Pulmonary artery endothelial cell (primary cell): ENCODE measurements around the gene LRRC8D. TPM values are rescaled to one million over a fixed set of nuclear protein-coding genes. Genes with fewer than 3 reads are reported as not detected.

Experiments
- DNase-seq: peaks from one replicate; pipeline ENCODE4 v3.0.0-alpha.2; 2011; ENCODE audit warnings: low read depth, low spot score
- total RNA-seq: library from RNA; depleted of rRNA; stranded (reverse); fragments of >200 nt; gene quantifications from 2 replicates; pipeline ENCODE4 v1.2.3, GENCODE V29; 2014

The LRRC8D gene
- total RNA-seq, 1 donor from 2014 or later = 26.4 TPM

- DNase-seq = no peak
These were observed 117.6 kb downstream of the LRRC8D start for GRCh38 chr1:89938171-89939055.

DNA sequence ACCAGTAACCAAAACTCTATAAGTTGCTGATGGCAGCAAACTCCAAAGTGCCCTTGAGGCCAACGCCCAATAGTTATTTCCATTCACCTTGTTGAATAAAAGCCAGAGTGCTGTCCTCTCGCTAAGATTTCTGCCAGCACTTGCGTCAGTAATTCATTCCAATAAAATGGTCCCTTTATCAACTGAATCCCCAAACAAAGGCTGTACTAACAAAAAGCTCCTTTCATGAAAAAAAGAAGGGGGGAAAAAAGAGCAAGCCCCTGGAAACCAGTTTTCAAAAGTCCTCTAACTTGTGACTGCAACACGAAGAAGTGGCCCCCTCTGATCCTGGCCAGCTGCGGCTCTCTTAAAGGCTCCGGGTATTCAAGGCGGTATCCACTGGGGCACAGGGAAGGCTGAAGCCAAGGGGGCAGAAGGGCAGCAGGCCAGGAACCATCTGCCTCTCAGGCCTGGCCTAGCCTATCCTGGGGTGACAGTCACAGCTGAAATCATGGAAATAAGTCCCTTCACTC lies 118.3 kb downstream of the LRRC8D start:
- no peak for DNase-seq

DNA sequence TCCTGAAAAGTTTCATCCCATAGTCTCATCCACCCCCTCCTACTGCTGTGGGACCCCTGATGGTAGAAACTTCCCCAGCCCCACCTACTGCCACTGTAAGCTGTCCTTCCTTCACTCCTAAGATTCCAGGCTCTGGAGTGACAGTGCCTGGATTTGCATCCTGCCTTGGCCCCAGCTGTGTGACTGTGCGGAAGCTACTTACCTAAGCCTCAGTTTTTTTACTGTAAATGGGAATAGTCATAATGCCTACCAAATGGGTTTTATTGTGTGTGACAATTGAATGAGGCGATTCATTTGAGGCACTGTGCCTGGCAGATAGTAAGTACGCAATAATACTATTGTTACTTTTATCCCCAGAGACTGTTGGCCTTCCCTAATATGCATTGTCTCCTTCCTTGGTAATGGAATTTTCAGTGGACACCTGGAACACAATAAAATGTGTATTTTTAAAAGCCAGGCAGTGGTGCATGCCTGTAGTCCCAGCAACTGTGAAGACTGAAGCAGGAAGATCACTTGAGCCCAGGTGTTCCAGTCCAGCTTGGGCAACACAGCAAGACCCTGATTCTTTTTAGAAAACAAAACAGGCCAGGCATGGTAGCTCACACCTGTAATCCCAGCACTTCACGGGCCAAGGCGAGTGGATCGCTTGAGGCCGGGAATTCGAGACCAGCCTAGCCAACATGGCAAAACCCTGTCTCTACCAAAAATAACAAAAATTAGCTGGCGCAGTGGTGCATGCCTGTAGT lies 119.0 kb downstream of the LRRC8D start:
- no peak for DNase-seq

GRCh38 chr1:89941110-89941766 lies 120.4 kb downstream of the LRRC8D start:
- no peak for DNase-seq

DNA sequence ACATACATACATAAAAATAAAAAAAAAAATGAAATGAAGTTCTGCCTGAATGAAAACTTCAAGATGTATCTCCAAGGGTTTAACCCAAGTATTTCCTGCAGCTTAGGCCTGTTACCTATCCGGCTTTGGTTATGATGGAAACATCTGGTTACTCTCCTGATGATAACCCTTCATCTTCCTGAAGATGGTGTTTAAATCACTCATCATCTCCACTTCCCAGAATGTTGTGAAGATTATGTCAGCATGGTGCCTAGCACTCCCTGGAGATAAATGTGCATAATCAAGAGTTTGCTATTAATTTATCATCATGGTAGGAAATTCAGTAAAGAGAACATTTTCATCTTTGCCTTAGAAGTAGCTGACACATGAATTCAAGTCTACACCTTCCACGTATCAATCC lies 121.2 kb downstream of the LRRC8D start:
- no peak for DNase-seq

DNA sequence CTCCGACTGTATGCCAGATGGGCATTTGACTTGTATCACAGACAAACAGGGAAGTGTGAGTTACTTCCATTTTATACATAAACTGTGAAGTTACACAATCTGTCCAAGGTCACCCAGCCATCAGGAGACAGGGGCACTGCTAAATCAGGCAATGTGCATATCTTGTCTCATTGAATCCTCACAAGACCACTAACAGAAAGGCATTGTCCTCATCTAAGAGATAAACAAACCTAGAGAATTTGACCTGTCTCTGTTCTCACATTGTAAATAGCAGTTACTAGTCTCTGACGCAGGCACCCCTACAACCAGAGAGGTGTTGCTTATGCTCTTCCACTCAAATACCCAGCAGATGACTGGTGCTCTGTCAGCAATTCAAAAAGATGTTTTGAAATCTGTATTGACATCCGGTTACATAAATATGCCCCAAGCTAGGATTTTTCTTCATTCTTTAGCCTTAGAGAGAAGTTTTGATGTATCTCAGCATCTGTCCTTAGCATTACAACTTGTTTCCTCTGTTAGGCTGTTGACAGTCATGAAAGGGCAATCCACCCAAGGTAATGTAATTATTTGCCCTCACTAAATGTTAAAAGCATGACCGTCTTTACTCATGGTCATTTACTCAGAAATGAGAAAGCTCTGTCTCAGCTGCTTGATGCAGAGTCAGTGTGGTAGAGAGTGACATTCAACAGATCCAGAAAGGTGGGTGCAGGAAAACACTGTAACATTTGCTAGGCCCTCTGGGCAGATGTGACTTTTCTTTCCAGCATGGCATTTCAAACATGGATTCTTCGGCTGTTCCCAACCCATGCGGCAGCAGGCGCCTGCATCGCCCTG lies 122.2 kb downstream of the LRRC8D start:
- DNase-seq = no peak

GRCh38 chr1:89943846-89944781 lies 123.3 kb downstream of the LRRC8D start:
- no peak for DNase-seq

- no peak for DNase-seq
These were observed 125.1 kb downstream of the LRRC8D start for GRCh38 chr1:89945852-89946476.

- DNase-seq = no peak
These were observed 125.7 kb downstream of the LRRC8D start for GRCh38 chr1:89946532-89946931.

GRCh38 chr1:89948722-89949345 lies 128.0 kb downstream of the LRRC8D start:
- DNase-seq = no peak

GRCh38 chr1:89949991-89950624 lies 129.3 kb downstream of the LRRC8D start:
- DNase-seq = no peak

- DNase-seq = no peak
These were observed 129.9 kb downstream of the LRRC8D start for GRCh38 chr1:89950703-89951102.

GRCh38 chr1:89951766-89952604 lies 131.2 kb downstream of the LRRC8D start:
- no peak for DNase-seq

DNA sequence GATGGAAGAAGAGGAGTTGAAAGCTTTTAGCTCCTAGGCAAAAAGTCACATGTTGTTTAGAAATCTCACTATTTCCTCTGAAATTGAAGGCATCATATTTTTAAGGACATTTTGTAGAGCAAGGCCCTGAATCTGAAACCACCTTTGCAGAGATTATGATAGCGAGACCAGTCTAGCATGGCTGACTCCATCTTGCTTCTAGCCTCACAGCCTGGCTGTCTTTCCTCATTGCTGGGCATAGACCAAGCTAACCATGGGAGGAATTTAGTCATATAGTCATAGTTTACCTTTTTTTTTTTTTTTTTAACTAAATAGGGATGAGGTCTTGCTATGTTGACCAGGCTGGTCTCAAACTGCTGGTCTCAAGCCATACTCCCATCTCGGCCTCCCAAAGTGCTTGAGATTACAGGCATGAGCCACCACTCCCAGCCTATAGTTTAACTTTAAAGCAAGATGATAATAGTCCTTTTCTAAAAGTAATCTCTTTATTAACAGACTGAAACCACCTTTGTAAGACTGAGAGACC lies 131.8 kb downstream of the LRRC8D start:
- no peak for DNase-seq

GRCh38 chr1:89953131-89953626 lies 132.3 kb downstream of the LRRC8D start:
- DNase-seq = no peak

DNA sequence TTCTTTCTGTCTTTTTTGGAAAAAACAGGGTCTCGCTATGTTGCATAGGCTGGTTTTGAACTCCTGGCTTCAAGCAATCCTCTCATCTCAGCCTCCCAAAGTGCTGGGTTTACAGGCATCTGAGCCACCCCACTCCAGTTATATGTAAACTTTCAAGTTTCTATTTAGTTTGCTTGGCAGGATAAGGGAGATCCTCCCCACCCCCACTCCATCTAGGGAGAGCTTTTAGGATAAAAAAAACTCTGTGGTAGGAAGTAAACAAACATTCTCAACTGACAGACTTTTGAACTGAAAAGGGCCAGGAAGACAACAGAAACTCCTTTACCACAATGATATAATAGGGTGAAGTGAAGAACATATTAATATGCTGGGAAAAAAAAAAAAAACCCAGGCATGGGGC lies 133.1 kb downstream of the LRRC8D start:
- DNase-seq = no peak

DNA sequence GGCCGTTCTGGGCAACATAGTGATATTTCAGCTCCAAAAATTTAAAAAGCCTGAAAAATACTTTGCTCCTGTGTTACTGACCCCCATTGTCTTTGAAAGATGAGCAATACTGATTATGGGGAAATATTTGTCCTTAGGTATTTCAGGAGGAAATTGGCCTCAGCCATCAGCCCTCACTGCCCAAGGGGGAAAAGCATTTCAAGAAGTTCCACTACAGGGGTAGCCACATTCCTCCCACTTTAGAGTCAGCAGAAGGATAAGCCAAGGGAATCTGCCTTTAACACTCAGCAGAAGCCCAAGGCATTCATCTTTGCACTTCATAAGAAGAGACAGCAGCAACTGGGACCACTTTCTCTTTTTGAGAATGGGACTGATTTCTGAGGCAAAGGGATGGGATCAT lies 133.6 kb downstream of the LRRC8D start:
- DNase-seq = no peak
